Pancreas (tissue), 10 donors: ENCODE measurements around the gene PCDHA2. TPM values are rescaled to one million over a fixed set of nuclear protein-coding genes. Genes with fewer than 3 reads are reported as not detected.
"Not testable (repeated sequence)": the region's sequence is repeated elsewhere in the genome, so short reads cannot be mapped to it uniquely, and the experiment has no call there.

ENCODE experiments used
- ATAC-seq, 4 donors: fragments of 200-7000 bp; cut with Tn5 transposase; one replicate each; pipeline versions ENCODE4 v1.8.0 to v1.9.1; 2020; ENCODE audit warnings: mild to moderate bottlenecking in 4 of 4, moderate library complexity in 4 of 4
- DNase-seq, 6 donors: peaks; one replicate each; pipeline ENCODE4 v3.0.0-alpha.2; 2020
- FAIRE-seq: peaks from 2 replicates; lab custom pipeline; 2012; peaks lifted over from hg19 to GRCh38; lab: Jason Lieb, UNC
- H3K27ac ChIP-seq, 4 donors: fragments of 200-600 bp; sonication (generic); 1 replicate in 3 of 4; 2 replicates in 1 of 4; pipeline versions ENCODE4 v1.5.0 to v1.8.0; 2020
- H3K27me3 ChIP-seq, 4 donors: fragments of 200-600 bp; one replicate each; pipeline ENCODE4 v1.8.0; 2021
- H3K36me3 ChIP-seq, 3 donors: fragments of 200-600 bp; sonication (generic) in 1 of 3; one replicate each; pipeline versions ENCODE4 v1.5.0 to v1.8.0; 2020 to 2021
- H3K4me1 ChIP-seq, 3 donors: fragments of 200-600 bp; one replicate each; pipeline ENCODE4 v1.8.0; 2021
- H3K4me3 ChIP-seq, 4 donors: fragments of 200-600 bp; sonication (generic) in 2 of 4; one replicate each; pipeline versions ENCODE4 v1.5.0 to v1.8.0; 2020 to 2021
- H3K9me3 ChIP-seq, 4 donors: fragments of 200-600 bp; one replicate each; pipeline ENCODE4 v1.8.0; 2021
- WGBS, 2 donors: extraction: QIAGEN DNeasy Blood & Tissue Kit; methylation state at CpG; one replicate each; pipeline ENCODE4 v1.1.7; 2013; 5-methylcytosine and 5-hydroxymethylcytosine counted together
- intact Hi-C, 3 donors: fragments of 100-400 bp; cut with DNase I; formaldehyde crosslinking; loops; one replicate each; pipeline versions ENCODE4 v1.11.1 to v1.14.2; 2022
- polyA plus RNA-seq, 2 donors: library from polyadenylated mRNA; stranded (reverse); fragments of 200-250 nt; gene quantifications; one replicate each; pipeline ENCODE4 v1.2.3, GENCODE V29; 2013
- total RNA-seq, 6 donors: library from RNA; stranded (reverse); fragmentation: NEBNext Ultra II Directional in 4 of 6; extraction: Animal tissue kit (Norgen Biotek cat#: 25700) in 4 of 6; gene quantifications; one replicate each; pipeline versions ENCODE4 v1.2.1 to v1.2.4, GENCODE V29; 2021 to 2023
- TF ChIP-seq, protein P1 (sequence below), 4 donors: fragments of 200-600 bp; sonication (generic) in 3 of 4; IDR thresholded peaks; one replicate each; pipeline versions ENCODE4 v1.5.0 to v1.8.0; 2021; ENCODE audit warnings: antibody characterized with exemption in 4 of 4
- donor health status: healthy with polysubstance abuse.
- donor health status: DM: no; HTN: no; CAD: no; lungs with moderate emphysema.
- donor health status: DM: no; HTN: no; CAD: no.
- donor health status: control.
- donor health status: control.
- donor health status: Bipolar disorder and iron deficiency.
- donor health status: DM: yes; HTN: yes; CAD: no.
- donor health status: DM: no; HTN: no; CAD: no.
- donor health status: DM: no; HTN: no; CAD: no.
- donor health status: DM: yes; HTN: yes; CAD: no.

PCDHA2 gene
- total and polyA plus RNA-seq, 8 donors: 0.08 to 0.40 (median 0.17) TPM; not detected in 1

DNA sequence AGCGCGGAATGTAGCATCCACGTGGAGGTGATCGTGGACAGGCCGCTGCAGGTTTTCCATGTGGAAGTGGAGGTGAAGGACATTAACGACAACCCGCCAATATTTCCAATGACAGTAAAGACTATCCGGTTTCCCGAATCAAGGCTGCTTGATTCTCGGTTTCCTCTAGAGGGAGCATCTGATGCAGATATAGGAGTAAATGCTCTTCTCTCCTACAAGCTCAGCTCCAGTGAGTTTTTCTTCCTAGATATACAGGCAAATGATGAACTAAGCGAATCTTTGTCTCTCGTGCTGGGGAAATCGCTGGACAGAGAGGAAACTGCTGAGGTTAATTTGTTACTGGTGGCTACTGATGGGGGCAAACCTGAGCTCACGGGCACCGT is 598 bp downstream of the PCDHA2 start:
- Histone ChIP-seq H3K4me1 (no peaks in the 10 kb centered on the region), H3K4me3 (no peak overlapping the region), H3K27ac (no peak overlapping the region), H3K36me3 (no peaks in the 10 kb centered on the region), H3K27me3 (peaks cover 0 to 6% (median 3%) of the 10 kb centered on the region in 4 donors), H3K9me3 (peaks cover 0 to 10% (median 3%) of the 10 kb centered on the region in 4 donors)
- intact Hi-C loops: no loop called here
- FAIRE-seq (no peak), DNase-seq (no peak), ATAC-seq (peak in 2 of 4 donors; percentile 34 to 50)
- 15% methylated on average over 15 of the region's 15 CpGs for WGBS, 2 donors
- TF ChIP-seq, protein P1, sequence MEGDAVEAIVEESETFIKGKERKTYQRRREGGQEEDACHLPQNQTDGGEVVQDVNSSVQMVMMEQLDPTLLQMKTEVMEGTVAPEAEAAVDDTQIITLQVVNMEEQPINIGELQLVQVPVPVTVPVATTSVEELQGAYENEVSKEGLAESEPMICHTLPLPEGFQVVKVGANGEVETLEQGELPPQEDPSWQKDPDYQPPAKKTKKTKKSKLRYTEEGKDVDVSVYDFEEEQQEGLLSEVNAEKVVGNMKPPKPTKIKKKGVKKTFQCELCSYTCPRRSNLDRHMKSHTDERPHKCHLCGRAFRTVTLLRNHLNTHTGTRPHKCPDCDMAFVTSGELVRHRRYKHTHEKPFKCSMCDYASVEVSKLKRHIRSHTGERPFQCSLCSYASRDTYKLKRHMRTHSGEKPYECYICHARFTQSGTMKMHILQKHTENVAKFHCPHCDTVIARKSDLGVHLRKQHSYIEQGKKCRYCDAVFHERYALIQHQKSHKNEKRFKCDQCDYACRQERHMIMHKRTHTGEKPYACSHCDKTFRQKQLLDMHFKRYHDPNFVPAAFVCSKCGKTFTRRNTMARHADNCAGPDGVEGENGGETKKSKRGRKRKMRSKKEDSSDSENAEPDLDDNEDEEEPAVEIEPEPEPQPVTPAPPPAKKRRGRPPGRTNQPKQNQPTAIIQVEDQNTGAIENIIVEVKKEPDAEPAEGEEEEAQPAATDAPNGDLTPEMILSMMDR (IDR thresholded peaks at IDR 0.05): peak in 1 of 4 donors; percentile 6

DNA sequence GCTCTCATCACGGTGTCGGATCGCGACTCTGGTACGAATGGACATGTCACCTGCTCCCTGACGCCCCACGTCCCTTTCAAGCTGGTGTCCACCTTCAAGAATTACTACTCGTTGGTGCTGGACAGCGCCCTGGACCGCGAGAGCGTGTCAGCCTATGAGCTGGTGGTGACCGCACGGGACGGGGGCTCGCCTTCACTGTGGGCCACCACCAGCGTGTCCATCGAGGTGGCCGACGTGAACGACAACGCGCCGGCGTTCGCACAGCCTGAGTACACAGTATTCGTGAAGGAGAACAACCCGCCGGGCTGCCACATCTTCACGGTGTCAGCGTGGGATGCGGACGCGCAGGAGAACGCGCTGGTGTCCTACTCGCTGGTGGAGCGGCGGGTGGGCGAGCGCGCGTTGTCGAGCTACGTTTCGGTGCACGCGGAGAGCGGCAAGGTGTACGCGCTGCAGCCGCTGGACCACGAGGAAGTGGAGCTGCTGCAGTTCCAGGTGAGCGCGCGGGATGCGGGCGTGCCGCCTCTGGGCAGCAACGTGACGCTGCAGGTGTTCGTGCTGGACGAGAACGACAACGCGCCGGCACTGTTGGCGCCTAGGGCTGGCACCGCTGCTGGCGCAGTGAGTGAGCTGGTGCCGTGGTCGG is 1.5 kb downstream of the PCDHA2 start:
- WGBS, 2 donors: 37 to 45% methylated on average over 72 of the region's 72 CpGs
- DNase-seq: peak in 1 of 6 donors; percentile 27
- H3K4me3 ChIP-seq, H3K27ac ChIP-seq, H3K4me1 ChIP-seq, FAIRE-seq, intact Hi-C loops, ATAC-seq, H3K36me3 ChIP-seq, H3K27me3 ChIP-seq: not testable (repeated sequence)
- H3K9me3 ChIP-seq: peaks cover 0 to 13% (median 3%) of the 10 kb centered on the region in 4 donors

DNA sequence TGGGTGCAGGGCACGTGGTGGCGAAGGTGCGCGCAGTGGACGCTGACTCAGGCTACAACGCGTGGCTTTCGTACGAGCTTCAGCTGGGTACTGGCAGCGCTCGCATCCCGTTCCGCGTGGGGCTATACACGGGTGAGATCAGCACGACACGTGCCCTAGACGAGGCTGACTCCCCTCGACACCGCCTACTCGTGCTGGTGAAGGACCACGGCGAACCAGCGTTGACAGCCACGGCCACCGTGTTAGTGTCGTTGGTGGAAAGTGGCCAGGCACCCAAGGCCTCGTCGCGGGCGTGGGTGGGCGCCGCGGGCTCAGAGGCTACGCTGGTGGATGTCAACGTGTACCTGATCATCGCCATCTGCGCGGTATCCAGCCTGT is 2.1 kb downstream of the PCDHA2 start:
- WGBS, 2 donors: 42 to 48% methylated on average over 39 of the region's 39 CpGs
- H3K27me3 ChIP-seq: peaks cover 0 to 6% (median 3%) of the 10 kb centered on the region in 4 donors
- ATAC-seq (no peak), FAIRE-seq (no peak), DNase-seq (peak in 1 of 6 donors; percentile 40)
- H3K4me1 ChIP-seq: no peaks in the 10 kb centered on the region
- peaks cover 0 to 13% (median 3%) of the 10 kb centered on the region in 4 donors for H3K9me3 ChIP-seq
- no peak overlapping the region for H3K4me3 ChIP-seq
- H3K36me3 ChIP-seq: no peaks in the 10 kb centered on the region
- TF ChIP-seq, protein P1 (IDR thresholded peaks at IDR 0.05): no peak
- intact Hi-C loops: no loop called here
- no peak overlapping the region for H3K27ac ChIP-seq

DNA sequence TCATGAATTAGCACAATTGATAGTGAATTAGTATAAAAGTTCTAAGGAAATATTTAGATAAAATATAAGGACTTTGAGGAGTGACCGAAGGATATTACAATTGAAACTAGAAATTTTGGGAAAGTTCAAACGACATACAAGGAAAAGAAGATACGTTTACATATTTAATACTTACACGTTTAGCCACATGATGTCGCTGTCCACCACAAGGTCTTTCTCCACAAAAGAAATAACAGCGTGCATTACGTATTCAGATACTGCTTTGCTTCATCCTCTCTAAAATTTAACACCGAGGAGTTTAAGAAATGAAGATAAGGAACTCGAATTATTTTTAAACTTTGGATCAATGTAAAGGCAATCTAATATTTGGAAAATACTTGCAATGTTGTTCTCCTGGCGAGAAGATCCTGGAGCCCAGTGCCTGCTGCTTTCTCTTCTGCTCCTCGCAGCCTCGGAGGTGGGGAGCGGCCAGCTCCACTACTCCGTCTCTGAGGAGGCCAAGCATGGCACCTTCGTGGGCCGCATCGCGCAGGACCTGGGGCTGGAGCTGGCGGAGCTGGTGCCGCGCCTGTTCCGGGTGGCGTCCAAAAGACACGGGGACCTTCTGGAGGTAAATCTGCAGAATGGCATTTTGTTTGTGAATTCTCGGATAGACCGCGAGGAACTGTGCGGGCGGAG is 6.3 kb downstream of the PCDHA2 start, which contains the start of gene PCDHA3:
TSS of gene PCDHA3 (plus strand) at position 242 of the 678 bp plus-strand sequence.
- peaks cover 0 to 8% (median 2%) of the 10 kb centered on the region in 4 donors for H3K9me3 ChIP-seq
- no peaks in the 10 kb centered on the region for H3K36me3 ChIP-seq
- no peaks in the 10 kb centered on the region for H3K4me1 ChIP-seq
- intact Hi-C loops: no loop called here
- H3K27me3 ChIP-seq: peaks cover 0 to 6% (median 0%) of the 10 kb centered on the region in 4 donors
- ATAC-seq (peak in 3 of 4 donors; percentile 76 to 89 (median 81)), FAIRE-seq (no peak), DNase-seq (no peak)
- 8 to 14% methylated on average over 29 of the region's 29 CpGs for WGBS, 2 donors
- no peak within 1 kb of the TSS for H3K27ac ChIP-seq
- TF ChIP-seq, protein P1 (IDR thresholded peaks at IDR 0.05): no peak
- H3K4me3 ChIP-seq: peak within 1 kb of the TSS in 2 of 4 donors; percentile 26 to 31

DNA sequence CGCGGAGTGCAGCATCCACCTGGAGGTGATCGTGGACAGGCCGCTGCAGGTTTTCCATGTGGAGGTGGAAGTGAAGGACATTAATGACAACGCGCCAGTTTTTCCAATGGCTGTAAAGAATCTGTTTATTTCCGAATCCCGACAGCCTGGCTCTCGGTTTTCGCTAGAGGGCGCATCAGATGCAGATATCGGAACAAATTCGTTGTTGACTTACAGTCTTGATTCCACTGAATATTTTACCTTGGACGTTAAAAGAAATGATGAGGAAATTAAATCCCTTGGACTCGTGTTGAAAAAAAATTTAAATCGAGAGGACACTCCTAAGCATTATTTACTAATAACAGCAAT is 6.8 kb downstream of the PCDHA2 start:
- Histone ChIP-seq H3K9me3 (peaks cover 0 to 8% (median 2%) of the 10 kb centered on the region in 4 donors), H3K27me3 (peaks cover 0 to 6% (median 0%) of the 10 kb centered on the region in 4 donors), H3K4me3 (peak overlapping the region in 2 of 4 donors; percentile 26 to 31), H3K4me1 (no peaks in the 10 kb centered on the region), H3K36me3 (no peaks in the 10 kb centered on the region), H3K27ac (no peak overlapping the region)
- no peak for FAIRE-seq
- DNase-seq: peak in 1 of 6 donors; percentile 38
- intact Hi-C loops: no loop called here
- WGBS, 2 donors: 7 to 8% methylated on average over 16 of the region's 16 CpGs
- ATAC-seq: peak in 3 of 4 donors; percentile 49 to 76 (median 58)
- TF ChIP-seq, protein P1 (IDR thresholded peaks at IDR 0.05): no peak

DNA sequence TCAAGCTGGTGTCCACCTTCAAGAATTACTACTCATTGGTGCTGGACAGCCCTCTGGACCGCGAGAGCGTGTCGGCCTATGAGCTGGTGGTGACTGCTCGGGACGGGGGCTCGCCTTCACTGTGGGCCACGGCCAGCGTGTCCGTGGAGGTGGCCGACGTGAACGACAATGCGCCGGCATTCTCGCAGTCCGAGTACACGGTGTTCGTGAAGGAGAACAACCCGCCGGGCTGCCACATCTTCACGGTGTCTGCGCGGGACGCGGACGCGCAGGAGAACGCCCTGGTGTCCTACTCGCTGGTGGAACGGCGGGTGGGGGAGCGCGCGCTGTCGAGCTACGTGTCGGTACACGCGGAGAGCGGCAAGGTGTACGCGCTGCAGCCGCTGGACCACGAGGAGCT is 7.7 kb downstream of the PCDHA2 start:
- H3K9me3 ChIP-seq, ATAC-seq, H3K4me1 ChIP-seq, H3K36me3 ChIP-seq, H3K27me3 ChIP-seq, FAIRE-seq, H3K4me3 ChIP-seq, H3K27ac ChIP-seq, intact Hi-C loops: not testable (repeated sequence)
- peak in 1 of 6 donors; percentile 51 for DNase-seq
- 34 to 36% methylated on average over 45 of the region's 45 CpGs for WGBS, 2 donors
